DOHH2 (cell line): ENCODE results near the gene CDK19.
A peak's percentile ranks its signal among the peaks of the same experiment; 100 is the strongest.

Experiments used
- H3F3A ChIP-seq: fragments of 200-600 bp; sonication (generic), shearing (Covaris generic); 2 replicates; pipeline ENCODE4 v1.6.0; 2016; ENCODE audit warnings: antibody characterized with exemption, mild to moderate bottlenecking; ENCODE audit not compliant: control insufficient read depth, insufficient read depth
- H3K27ac ChIP-seq: fragments of 200-600 bp; sonication (generic); 2 replicates; pipeline ENCODE4 v1.5.1; 2014; ENCODE audit warnings: low read depth, mild to moderate bottlenecking, low read length, moderate library complexity
- H3K27me3 ChIP-seq: fragments of 200-600 bp; sonication (generic); 2 replicates; pipeline ENCODE4 v1.6.1; 2014; ENCODE audit warnings: mild to moderate bottlenecking, low read length, mixed read lengths; ENCODE audit not compliant: control insufficient read depth
- H3K36me3 ChIP-seq: fragments of 200-600 bp; sonication (generic); 2 replicates; pipeline ENCODE4 v1.6.1; 2014; ENCODE audit warnings: mild to moderate bottlenecking, low read length, moderate library complexity, mixed read lengths; ENCODE audit not compliant: control insufficient read depth
- H3K4me1 ChIP-seq: fragments of 200-600 bp; sonication (generic); 2 replicates; pipeline ENCODE4 v1.6.1; 2014; ENCODE audit warnings: mild to moderate bottlenecking, low read length, mixed read lengths; ENCODE audit not compliant: control insufficient read depth
- H3K4me2 ChIP-seq: fragments of 200-600 bp; sonication (generic); 2 replicates; pipeline ENCODE4 v1.6.0; 2014; ENCODE audit warnings: mild to moderate bottlenecking, low read length, moderate library complexity
- H3K4me3 ChIP-seq: fragments of 200-600 bp; sonication (generic); 2 replicates; pipeline ENCODE4 v1.5.1; 2014; ENCODE audit warnings: mild to moderate bottlenecking, low read length, mixed read lengths
- H3K79me2 ChIP-seq: fragments of 200-600 bp; sonication (generic); 2 replicates; pipeline ENCODE4 v1.6.1; 2014; ENCODE audit warnings: mild to moderate bottlenecking, low read length, mixed read lengths; ENCODE audit not compliant: control insufficient read depth
- H3K9me2 ChIP-seq: fragments of 200-600 bp; sonication (generic); replicated peaks from 2 replicates; pipeline ENCODE4 v1.6.1; 2014; ENCODE audit warnings: mild to moderate bottlenecking, low read length, mixed read lengths; ENCODE audit not compliant: control insufficient read depth
- H3K9me3 ChIP-seq: fragments of 200-600 bp; sonication (generic); 2 replicates; pipeline ENCODE4 v1.6.1; 2014; ENCODE audit warnings: antibody characterized with exemption, low read length, mixed read lengths; ENCODE audit not compliant: control insufficient read depth, insufficient read depth
- H4K20me1 ChIP-seq: fragments of 200-600 bp; sonication (generic); 2 replicates; pipeline ENCODE4 v1.6.0; 2014; ENCODE audit warnings: low read depth, mild to moderate bottlenecking, antibody characterized with exemption, low read length, moderate library complexity; ENCODE audit not compliant: control insufficient read depth, insufficient read depth
- CTCF ChIP-seq: fragments of 200-600 bp; sonication (generic); IDR thresholded peaks from one replicate; pipeline ENCODE4 v1.5.1; 2014; ENCODE audit warnings: antibody characterized with exemption, mild to moderate bottlenecking, low read depth, low read length; ENCODE audit not compliant: poor library complexity, severe bottlenecking
- EZH2phosphoT487 ChIP-seq: fragments of 200-600 bp; sonication (generic); IDR thresholded peaks from 2 replicates; pipeline ENCODE4 v1.6.1; 2017; ENCODE audit warnings: borderline replicate concordance, mild to moderate bottlenecking, antibody characterized with exemption, low read length, moderate library complexity, mixed read lengths

The CDK19 gene

GRCh38 chr6:110814102-110815014 lies 911 bp downstream of the CDK19 start:
- peaks cover 54% of the 10 kb centered on the region for H3K4me1 ChIP-seq
- peak overlapping the region; percentile 78 for H3K27ac ChIP-seq
- H3K79me2 ChIP-seq, result peaks cover 64% of the 10 kb centered on the region
- peaks cover 16% of the 10 kb centered on the region for H3F3A ChIP-seq
- H3K9me2 ChIP-seq, result no peaks in the 10 kb centered on the region
- no peaks in the 10 kb centered on the region for H3K27me3 ChIP-seq
- H3K4me3 ChIP-seq, result peak overlapping the region; percentile 81
- TF ChIP-seq CTCF (no peak), EZH2phosphoT487 (no peak)
- H3K4me2 ChIP-seq, result peak overlapping the region; percentile 62
- H3K36me3 ChIP-seq, result peaks cover 11% of the 10 kb centered on the region
- H3K9me3 ChIP-seq, result peaks cover 5% of the 10 kb centered on the region; the same call in 1 of the 2 replicates
- H4K20me1 ChIP-seq, result no peaks in the 10 kb centered on the region

GRCh38 chr6:110813338-110814101 lies 1.7 kb downstream of the CDK19 start:
- peaks cover 16% of the 10 kb centered on the region for H3F3A ChIP-seq
- peaks cover 56% of the 10 kb centered on the region for H3K4me1 ChIP-seq
- peaks cover 5% of the 10 kb centered on the region; the same call in 1 of the 2 replicates for H3K9me3 ChIP-seq
- no peaks in the 10 kb centered on the region for H3K27me3 ChIP-seq
- H3K4me2 ChIP-seq, result peak overlapping the region; percentile 62
- H4K20me1 ChIP-seq, result no peaks in the 10 kb centered on the region
- H3K79me2 ChIP-seq, result peaks cover 73% of the 10 kb centered on the region
- H3K27ac ChIP-seq, result peak overlapping the region; percentile 78
- TF ChIP-seq EZH2phosphoT487 (no peak), CTCF (no peak)
- H3K36me3 ChIP-seq, result peaks cover 11% of the 10 kb centered on the region
- H3K9me2 ChIP-seq, result no peaks in the 10 kb centered on the region
- H3K4me3 ChIP-seq, result peak overlapping the region; percentile 81

- Histone ChIP-seq H3K36me3 (peaks cover 11% of the 10 kb centered on the region), H3K27me3 (no peaks in the 10 kb centered on the region), H3K4me2 (peak overlapping the region; percentile 62), H3K9me3 (peaks cover 5% of the 10 kb centered on the region; the same call in 1 of the 2 replicates), H3K4me1 (peaks cover 64% of the 10 kb centered on the region), H3K79me2 (peaks cover 81% of the 10 kb centered on the region), H3K27ac (peak overlapping the region; percentile 78), H3K9me2 (no peaks in the 10 kb centered on the region), H3K4me3 (peak overlapping the region; percentile 81), H3F3A (peaks cover 24% of the 10 kb centered on the region), H4K20me1 (no peaks in the 10 kb centered on the region)
- TF ChIP-seq EZH2phosphoT487 (no peak), CTCF (no peak)
These were observed 2.5 kb downstream of the CDK19 start for GRCh38 chr6:110812719-110813118.
